NCI-H187 treated with DMSO at 0.1 percent for 48 hours (cell line): ENCODE results near the gene SMC3.
"Not testable (repeated sequence)": the region's sequence is repeated elsewhere in the genome, so short reads cannot be mapped to it uniquely, and the experiment has no call there.

Experiments used
- DNase-seq: peaks from one replicate; lab custom pipeline; 2025; lab: John Stamatoyannopoulos, UW

The SMC3 gene

DNA sequence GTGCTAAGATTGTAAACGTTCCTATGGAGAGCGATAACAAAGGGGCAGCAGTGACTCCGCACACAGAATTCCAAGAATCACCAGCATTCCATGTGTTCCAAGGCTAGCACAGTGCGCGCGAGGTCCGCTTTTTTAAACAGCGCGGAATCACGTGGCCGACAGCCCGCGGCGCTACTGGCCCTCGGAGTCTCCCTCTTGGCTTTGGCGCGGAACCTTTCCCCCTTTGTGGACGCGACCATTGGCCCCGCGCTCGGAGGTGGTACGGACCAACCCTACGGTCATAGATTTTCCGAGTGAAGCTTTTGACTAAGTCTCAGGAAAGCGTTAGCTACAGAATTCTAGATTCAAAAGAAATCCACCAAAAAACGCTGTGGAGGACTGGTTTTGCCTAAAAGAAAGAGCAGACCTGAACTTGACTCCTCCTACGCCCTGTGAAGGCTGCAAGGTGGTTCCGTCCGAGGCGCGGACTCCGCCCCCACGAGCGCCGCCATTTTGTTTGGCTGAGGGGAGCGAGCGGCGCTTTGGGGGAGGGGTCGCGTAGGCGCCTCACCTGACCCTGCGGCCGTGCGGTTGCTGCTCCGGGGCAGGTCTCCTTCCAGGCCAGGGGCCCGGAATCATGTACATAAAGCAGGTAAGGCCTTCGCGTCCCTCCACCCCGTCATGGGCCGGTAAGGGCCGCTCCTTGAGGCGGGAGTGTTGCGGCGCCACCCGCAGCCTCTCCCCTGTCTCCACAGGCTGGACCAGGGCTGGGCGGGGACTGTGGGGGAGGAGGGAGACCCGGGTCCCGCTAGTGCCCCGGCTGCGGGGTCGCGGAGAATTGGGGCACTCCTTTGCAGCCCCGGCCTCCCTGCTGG, at the start of gene SMC3:
TSS of gene SMC3 (plus strand) at position 495 of the 854 bp plus-strand sequence. CDS start at position 617, 122 bp downstream.
- peak; percentile 11 for DNase-seq

DNA sequence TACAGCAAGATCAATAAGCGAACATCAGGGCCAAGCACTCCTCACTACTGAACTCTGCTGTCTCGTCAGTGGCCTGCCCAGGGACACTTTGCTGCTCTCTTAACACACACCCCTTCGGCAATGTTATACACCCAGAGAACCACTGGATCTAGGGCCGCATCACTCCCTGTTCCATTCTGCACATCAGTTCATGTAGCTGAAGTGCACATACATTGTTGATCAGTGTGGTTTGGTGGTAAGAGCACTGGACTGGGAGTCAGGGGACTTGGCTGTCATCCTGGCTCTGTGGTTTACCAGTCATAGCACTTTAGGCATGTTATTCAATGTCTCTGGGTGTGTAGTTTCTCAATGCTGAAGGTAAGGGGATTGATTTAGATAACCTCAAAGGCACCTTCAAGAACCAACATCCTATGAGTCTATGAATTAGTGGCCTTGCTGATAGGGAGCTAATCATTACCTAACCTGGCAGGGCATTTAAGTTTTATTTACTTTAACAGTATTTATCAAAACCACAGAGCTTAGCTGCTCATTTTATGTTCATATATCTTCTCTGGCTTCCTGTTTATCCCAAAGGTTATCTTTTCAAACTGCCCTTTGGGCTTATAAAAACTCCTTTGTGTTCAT, 45.0 kb upstream of the SMC3 start:
- no peak for DNase-seq

DNA sequence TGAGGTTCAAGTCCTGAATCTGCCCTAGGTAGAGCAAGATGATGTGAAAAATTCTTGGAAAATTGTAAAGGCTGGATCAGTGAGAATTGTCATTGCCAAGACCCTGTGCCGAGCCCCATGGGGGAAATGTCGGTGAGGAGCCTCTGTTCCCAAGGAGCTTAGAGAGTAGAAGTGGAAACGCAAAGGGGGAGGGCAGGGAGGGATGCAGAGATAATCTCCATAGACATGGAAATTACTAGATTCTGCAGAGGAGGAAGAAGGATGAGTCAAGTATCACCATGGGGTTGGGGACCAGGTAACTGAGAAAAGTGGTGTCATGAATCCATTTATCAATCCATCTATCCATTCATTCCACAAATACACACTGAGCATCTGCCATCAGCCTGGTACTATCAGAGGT, 43.8 kb upstream of the SMC3 start:
- DNase-seq, result no peak

DNA sequence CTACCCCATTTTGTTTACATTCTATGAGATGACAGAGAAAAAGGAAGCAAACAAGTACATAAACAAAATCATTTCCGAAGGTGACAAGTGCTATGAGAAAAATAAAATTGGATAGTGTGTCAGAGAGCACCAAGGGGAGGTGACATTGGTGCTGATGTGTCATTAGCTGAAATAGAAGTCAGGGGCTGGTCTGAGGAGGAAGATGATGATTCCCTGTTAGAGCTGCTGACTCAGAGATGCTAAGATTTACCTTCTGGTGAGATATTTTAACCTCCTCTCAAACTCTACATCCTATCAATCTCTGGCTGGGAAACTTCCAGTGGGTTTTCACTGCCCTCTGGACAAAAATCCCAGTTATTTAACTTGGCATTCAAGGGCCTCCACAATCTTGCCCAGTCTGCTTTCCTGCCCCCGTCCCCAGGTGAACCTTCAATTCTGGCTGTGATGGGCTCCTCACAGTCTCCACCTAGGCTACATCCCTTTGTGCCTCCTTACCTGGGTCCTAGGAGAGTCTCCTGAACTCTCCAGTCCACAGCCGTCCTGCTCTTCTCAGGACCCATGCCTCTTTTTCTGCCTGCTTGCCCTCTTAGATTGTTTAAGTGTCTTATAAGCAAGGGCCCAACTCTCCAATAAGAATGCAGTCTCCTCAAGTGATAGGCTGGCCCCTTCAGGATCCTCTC, 43.2 kb upstream of the SMC3 start:
- no peak for DNase-seq

DNA sequence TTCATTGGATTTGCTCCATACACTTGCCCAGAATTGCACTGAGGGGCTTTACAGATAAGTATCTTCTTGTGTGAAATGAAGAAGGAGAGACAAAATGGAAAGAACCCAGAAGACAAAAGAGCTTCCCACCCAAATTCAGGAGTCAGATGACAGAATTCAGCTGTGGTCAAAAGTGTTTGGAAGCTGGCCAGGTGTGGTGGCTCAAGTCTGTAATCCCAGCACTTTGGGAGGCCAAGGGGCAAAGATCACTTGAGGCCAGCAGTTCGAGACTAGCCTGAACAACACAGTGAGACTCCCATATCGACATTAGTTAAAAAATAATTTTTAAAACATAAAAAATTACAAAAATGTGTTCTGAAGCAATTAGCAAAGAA, 42.6 kb upstream of the SMC3 start:
- no peak for DNase-seq

DNA sequence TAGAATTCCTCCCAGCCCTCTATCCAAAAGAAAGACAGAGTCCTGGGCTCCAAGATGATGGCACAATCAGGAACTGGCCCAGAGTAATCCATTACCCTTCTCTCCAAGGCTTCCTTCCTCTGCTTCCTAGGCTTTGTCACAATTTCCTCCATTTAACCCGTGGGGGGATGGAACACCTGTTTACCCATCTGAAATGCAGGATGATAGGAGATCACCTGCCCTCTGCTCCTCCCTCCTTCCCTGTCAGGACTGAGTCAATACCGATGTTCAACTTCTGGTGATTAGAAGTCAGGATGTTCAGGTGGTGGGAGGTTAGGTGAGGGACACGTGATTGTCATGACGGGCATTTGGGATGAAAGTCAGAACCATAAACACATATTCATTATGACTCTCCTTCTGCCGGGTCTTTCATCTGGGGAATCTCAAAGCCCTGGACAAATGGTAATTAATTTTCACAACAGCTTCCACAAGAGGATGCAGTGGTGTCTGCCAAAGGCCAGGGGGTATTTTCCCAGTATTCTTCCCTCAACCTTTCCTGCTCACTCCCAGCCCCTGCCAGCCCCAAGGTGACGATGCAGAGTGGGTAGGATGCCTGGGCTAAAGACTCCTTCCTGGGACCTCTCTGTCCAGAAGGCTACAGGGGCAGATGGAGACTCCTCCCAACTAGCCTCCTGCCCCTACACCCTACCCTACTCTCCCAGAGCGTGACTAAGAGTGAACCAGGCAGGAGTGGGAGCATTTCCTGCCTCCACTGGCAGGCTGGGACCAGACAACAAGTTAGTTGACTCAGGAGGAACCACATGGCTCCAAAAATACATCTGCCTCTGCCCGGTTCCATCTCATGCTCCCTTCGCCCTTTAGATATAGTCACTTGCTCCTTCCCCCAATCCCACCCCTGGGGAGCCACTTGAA, 41.9 kb upstream of the SMC3 start:
- no peak for DNase-seq

DNA sequence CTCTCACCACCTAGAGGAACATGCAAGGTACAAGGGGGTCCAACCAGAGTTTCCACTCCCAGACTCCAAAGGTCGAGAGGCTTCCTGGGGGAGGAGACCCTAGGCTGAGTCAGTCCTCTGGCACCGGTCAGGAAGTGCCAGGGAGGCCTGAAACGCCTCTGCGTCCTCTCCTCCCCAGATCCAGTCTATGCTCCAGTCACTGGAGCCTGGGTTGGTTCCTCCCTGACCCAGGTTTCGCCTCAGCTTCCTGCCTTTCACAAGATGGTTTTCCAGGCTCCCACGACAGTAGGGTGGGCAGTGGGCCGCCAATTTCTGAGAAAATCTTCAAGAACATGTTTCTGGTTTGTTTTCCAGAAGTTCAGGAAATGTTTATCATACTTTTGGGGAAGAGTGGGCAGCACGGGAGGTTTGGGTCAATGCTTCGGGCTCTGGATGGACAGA, 39.7 kb upstream of the SMC3 start:
- DNase-seq, result no peak

DNA sequence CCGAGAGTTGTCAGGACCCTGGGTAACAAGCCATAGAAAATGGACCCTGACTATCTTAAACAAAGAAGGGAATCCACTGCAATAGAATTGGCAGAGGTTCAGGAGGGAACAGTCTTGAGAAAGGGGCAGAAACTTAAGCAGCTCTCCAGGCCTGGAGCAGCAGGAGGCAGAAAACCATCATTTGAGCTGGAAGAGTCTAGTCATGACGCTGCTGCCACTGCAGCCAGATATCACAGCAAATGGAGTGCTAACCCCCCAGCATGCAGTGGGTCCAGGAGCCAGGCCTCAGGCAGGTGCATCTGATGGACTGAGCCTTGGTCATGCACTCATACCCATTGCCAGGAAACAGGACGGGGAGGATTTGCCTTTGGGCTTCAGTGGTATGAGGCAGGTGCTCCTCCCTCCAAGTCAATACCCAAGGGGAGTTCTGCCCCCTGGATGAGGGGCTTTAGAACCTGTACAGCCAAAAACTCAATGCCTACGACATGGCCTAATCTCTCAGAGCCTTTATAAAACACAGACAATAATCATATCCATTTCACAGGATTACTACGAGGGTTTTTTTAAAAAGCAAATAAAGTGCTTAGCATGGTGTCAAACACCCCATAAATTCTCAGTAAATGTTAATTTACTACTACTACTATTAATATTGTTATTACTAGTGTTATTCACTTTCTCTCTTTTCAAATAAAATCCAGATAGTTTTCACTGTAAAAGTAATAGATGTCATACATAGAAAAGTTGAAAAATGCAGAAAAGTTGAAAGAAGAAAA, 39.1 kb upstream of the SMC3 start:
- DNase-seq, result no peak

DNA sequence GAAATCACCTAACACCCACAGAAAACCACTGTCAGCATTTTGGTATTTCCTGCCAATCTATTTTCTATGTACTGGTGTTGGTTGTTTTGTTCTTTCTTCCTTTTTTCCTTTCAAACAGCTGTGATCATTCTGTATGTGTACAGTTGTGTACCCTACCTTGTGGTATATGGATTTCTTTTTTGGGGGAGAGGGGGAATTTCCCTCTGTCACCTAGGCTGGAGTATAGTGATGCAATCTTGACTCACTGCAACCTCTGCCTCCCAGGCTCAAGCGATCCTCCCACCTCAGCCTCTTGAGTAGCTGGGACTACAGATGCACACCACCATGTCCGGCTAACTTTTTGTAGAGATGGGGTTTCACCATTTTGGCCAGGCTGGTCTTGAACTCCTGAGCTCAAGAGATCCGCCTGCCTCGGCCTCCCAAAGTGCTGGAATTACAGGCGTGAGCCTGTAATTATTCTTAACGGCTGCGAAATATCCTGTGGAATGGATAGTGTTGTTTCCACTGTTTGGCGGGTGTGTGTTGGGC, 38.4 kb upstream of the SMC3 start:
- DNase-seq, result not testable (repeated sequence)

DNA sequence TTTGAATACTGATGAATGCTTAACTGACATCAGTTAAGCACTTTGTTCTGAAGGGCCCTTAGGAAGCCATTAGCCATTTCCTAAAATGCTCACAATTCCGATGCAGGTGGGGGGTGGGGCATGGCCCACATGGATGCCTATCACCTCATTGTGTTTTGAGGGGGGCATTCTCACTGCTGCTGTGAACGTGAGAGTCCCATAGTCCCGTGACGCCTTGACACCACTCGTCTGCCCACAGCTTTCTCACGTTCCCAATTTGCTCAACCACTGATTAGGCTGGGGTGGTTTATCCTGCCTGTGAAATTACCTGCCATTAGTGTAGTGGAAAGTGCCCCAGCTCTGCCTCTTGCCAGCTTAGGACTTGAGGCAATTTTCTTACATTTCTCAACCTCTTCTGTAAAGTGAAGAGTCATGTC, 37.9 kb upstream of the SMC3 start:
- no peak for DNase-seq

DNA sequence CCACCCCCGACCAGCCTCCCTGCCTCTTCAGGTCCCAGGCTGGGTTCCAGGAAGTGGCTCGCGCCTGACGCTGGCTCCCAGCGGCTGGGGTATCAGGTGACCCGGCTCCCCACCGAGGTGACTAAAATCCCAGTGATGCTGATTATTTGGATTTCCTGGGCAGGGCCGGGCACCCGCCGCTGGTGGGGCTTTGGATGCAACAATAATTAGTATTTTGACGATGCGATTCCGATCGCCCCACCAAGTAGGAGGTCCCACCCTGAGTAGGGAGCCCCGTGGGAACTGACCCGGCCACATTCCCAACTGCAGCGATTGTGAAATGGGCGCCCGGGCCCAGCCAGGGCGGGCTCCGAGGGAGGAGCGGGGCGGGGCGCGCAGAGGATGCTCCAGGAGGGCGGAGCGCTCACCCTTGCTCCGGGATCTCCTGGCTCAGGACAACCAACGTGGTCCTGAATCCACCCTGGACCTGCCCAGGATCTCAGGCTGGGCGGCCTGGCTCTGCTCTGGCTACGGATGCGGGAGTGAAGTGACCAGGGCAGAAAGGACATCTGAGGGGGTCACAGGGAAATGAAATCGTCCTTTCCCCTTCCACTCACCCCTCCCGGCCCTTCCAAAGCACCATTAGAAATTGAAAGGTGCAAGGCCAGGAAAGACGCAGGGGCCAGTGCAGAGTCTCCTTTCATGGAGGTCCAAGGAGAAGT, 37.2 kb upstream of the SMC3 start:
- no peak for DNase-seq

DNA sequence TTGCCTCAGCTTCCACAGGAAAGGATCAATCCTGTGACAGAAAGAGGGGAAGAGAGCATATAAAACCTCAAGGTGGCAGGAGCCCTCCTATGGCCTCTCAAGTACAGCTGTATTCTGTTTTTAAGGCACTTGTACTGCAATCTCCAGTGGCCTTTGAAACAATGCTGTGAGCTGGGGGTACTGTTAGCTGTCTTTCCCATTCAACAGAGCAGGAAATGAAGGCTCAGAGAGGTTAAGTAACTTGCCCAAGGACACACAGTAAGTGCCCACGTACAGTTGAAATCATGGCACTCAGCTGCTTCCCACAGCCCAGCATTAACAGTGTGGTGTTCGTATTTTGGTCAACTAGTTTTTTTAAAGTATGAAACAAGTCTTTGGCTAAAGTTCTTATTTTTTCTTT, 35.8 kb upstream of the SMC3 start:
- DNase-seq, result no peak

DNA sequence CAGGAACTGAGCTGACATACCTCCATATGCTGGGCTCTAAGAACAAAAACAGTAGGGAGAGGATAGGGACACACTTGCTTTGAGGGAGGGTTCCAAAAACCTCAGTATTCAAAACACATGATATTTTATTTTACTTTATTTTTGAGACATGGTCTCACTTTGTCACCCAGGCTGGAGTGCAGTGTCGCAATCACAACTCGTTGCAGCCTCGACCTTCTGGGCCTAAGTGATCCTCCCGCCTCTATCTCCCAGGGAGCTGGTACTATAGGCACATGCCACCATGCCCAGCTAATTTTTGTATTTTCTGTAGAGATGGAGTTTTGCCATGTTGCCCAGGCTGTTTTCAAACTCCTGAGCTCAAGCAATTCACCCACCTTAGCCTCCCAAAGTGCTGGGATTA, 34.9 kb upstream of the SMC3 start:
- not testable (repeated sequence) for DNase-seq

DNA sequence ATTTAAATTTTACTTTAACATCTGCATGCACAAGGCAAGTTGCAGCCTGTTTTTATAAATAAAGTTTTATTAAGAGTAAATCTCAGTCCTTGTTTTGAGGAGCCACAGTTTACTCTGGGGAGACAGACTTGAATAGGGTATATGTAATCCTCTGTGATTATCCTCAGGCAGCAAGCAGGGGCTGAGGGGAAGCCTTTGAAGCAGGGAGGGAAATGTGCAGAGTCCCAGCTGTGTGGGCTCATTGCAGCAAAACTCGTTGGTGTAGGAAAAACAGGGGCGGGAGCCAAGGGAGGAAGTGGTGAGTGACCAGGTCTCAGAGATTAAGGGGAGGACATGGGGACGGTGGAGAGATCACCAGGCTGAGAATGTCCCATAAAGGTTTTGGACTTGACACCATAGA, 34.3 kb upstream of the SMC3 start:
- no peak for DNase-seq

DNA sequence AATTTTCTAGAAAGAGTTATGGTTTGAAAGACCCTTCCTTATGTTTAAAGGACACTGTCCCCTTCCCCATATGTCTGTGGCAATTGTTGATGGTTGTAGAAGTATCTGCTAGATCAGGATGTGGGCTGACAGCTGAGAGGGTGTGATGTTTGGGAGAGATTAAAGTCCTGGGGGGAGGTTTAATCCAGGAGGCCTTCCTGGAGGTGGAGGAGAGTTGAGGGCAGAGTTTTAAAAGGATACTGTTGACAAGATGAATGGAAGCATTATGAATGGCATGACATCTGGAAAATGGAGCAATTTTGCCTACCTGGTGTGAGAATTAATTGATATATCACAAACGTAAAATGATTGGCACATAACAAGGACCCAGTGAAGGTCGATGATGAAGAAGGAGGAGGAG, 32.9 kb upstream of the SMC3 start:
- DNase-seq, result no peak

DNA sequence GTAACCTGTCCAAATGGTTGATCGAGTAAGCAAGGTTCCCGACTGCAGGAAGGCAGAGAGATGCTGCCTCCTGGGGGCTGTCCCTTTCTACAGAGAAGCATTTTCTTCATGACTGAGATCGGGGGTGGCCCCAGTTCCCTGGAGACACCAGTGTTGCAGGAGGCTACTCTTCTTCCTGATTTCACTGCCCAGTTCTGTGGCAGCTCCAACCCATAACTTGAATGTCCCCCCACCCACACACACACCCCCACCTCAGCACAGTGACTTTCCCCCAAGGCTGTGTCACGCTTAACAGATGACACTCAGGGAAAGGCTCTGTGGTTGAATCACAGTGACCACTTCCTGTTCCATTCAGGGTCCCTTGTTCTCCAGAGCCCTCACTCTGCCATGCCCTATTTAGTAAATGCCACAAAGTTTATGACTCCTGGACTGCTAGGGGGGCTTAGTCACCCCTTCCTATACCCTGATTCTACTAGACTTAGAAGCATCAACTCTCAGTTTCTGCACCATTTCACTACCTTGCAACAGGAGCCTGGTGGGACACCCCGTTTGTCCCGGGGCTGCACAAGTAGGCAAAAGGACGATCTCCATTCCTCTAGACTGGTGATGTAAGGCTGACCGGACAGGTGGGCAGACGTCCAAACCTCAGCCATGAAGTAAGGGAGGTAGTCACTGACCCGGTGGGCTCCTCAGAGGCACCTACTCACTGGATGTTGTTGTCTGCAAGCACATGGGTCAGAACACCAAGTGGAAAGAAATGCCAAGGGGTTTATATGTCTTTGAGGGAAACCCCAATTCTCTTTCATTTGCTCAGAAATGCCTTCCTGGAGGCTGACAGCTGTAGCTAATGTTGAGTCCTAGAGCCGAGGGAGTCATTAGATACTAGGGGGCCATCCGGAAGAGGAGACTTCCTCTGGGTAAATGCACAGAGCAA, 31.3 kb upstream of the SMC3 start:
- no peak for DNase-seq

DNA sequence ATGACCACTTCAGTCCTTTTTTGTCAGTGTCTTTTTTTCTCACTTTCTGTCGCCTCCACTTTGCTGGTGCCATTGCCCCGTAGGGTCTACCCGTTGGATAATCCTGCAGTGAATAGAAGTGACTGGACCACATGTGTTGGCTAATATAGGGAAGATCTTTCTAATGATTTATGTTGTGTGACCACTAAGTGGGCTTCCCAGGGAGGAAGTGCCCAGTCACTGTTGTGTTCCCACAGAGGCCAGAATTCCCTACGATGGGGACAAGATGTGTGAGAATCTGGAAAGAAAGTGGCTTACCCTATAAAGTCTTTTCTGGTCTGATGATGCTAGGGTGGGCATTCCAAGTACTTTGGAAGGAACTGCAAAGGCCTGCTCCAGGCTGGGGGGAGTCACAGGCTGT, 28.4 kb upstream of the SMC3 start:
- no peak for DNase-seq

DNA sequence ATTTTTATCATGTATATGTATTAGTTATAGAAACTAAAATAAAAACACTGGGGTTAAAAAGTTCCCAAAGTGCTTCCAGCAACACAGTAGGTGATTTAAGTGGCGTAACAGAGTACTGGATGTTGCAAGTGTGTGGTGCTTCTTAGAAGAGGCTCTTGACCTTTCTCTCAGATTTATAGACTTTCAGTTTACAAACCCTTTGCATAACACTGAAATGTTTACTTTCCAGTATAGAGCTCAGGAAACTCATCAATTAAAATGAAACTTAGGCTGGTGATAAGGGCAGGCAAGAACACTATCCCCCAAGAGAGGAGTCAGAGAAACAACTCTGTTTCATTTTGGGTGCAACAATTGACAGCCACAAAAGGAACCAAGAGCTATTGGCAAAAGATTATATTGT, 27.5 kb upstream of the SMC3 start:
- no peak for DNase-seq

DNA sequence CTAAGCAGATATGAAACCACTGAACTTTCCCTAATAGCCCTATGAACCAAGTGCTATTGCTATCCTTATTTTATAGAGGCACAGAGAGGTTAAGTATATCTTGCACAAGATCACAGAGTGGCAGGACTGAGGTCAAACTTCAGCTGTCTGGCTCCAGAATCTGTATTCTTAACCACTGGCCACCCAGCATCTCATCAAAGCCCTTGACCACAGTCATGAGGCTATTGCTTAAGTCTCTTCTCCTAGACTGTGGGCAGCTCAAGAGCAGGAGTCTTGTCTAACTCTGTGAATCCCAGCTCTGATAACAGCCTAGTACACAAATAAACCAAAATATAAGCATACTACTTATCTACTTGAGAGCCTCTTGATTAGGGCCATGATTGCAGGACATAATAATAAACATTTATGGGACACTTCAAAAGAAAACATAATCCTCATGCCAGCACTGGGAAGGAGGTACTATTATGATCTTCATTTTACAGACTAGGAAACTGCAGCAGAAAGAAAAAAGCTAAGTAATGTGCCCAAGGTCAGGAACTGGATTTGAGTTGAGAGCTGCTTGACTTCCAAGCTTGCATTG, 22.4 kb upstream of the SMC3 start:
- DNase-seq, result no peak
